K562 (cell line): ENCODE measurements around the gene SCRN2. TPM values are rescaled to one million over a fixed set of nuclear protein-coding genes. Genes with fewer than 3 reads are reported as not detected.
A peak's percentile ranks its signal among the peaks of the same experiment; 100 is the strongest.

Experiments used
- ATAC-seq: fragments of 200-7000 bp; cut with Tn5 transposase; 3 replicates; pipeline ENCODE4 v1.9.1; 2020; ENCODE audit warnings: moderate library complexity
- BruUV-seq: library from RNA; stranded (reverse); fragments of 400-500 nt; replicated peaks from 2 replicates; lab custom pipeline; 2021; lab: Mats Ljungman, UMichigan
- CTCF ChIA-PET: fragments of 300-600 bp; formaldehyde crosslinking; extraction: SDS; loops from one replicate; lab custom pipeline; 2021; ENCODE audit warnings: low intra/inter-chr PET ratio; lab: Yijun Ruan, JAX
- POLR2A ChIA-PET: fragments of 300-600, 350-650 bp; sonication (Branson Sonifier 250); formaldehyde crosslinking; extraction: SDS; loops from one replicate; lab custom pipeline; 2021; ENCODE audit warnings: antibody characterized with exemption, inconsistent platforms; lab: Yijun Ruan, JAX
- DNase-seq, 4 experiments: peaks; one replicate each; pipeline versions ENCODE4 v3.0.0 to v3.0.0-alpha.2; 2011 to 2018; ENCODE audit warnings: low spot score in 3 of 4, mixed read lengths in 3 of 4; ENCODE audit errors: extremely low read depth in 1 of 4
- FAIRE-seq: peaks from 2 replicates; lab custom pipeline; 2011; peaks lifted over from hg19 to GRCh38; lab: Jason Lieb, UNC
- H2AFZ ChIP-seq: 2 replicates; pipeline ENCODE4 v1.6.0; 2011; ENCODE audit warnings: low read depth, low read length, control low read depth, inconsistent platforms
- H3K27ac ChIP-seq: fragments of 200-600 bp; 3 replicates; pipeline ENCODE4 v1.8.0; 2011; ENCODE audit warnings: low read depth, mild to moderate bottlenecking, control low read depth, inconsistent platforms, low read length, moderate library complexity, mixed read lengths; ENCODE audit errors: extremely low read depth
- H3K27me3 ChIP-seq, 2 experiments: fragments of 300-600 bp in 1 of 2; 2 replicates in 1 of 2; 3 replicates in 1 of 2; pipeline versions ENCODE4 v1.6.0 to v1.8.0; 2011; ENCODE audit warnings: inconsistent platforms in 2 of 2, low read length in 2 of 2, mild to moderate bottlenecking in 1 of 2, mixed read lengths in 1 of 2, moderate library complexity in 1 of 2; ENCODE audit not compliant: control insufficient read depth in 2 of 2, insufficient read depth in 2 of 2
- H3K36me3 ChIP-seq: fragments of 300-600 bp; 3 replicates; pipeline ENCODE4 v1.8.0; 2011; ENCODE audit warnings: mild to moderate bottlenecking, low read length, inconsistent platforms; ENCODE audit not compliant: control insufficient read depth, insufficient read depth
- H3K4me1 ChIP-seq, 2 experiments: fragments of 200-600 bp in 1 of 2; replicated peaks in 1 of 2; 2 replicates in 1 of 2; 3 replicates in 1 of 2; pipeline versions ENCODE4 v1.5.1 to v1.8.0; 2011; ENCODE audit warnings: inconsistent platforms in 2 of 2, low read length in 2 of 2, mild to moderate bottlenecking in 1 of 2, mixed read lengths in 1 of 2, moderate library complexity in 1 of 2; ENCODE audit not compliant: control insufficient read depth in 2 of 2, insufficient read depth in 2 of 2
- H3K4me2 ChIP-seq: 2 replicates; pipeline ENCODE4 v1.6.1; 2011; ENCODE audit warnings: low read length, control low read depth, inconsistent platforms, mixed read lengths; ENCODE audit not compliant: insufficient read depth
- H3K4me3 ChIP-seq: fragments of 200-600 bp; sonication (generic), shearing (Covaris generic); 2 replicates; pipeline ENCODE4 v1.5.1; 2016; ENCODE audit warnings: control low read depth, inconsistent platforms
- H3K79me2 ChIP-seq: fragments of 200-600 bp; 3 replicates; pipeline ENCODE4 v1.8.0; 2011; ENCODE audit warnings: low read length, inconsistent platforms; ENCODE audit not compliant: control insufficient read depth, insufficient read depth
- H3K9ac ChIP-seq, 2 experiments: 2 replicates each; pipeline versions ENCODE4 v1.6.0 to v1.6.1; 2011; ENCODE audit warnings: low read depth in 2 of 2, low read length in 2 of 2, control low read depth in 1 of 2, inconsistent platforms in 1 of 2, mild to moderate bottlenecking in 1 of 2, mixed read lengths in 1 of 2; ENCODE audit not compliant: insufficient read depth in 1 of 2
- H3K9me1 ChIP-seq: one replicate; pipeline ENCODE4 v1.6.0; 2011; ENCODE audit warnings: inconsistent platforms, mild to moderate bottlenecking, low read length, moderate library complexity; ENCODE audit not compliant: control insufficient read depth, insufficient read depth
- H3K9me3 ChIP-seq: replicated peaks from 2 replicates; pipeline ENCODE4 v1.5.1; 2011; ENCODE audit warnings: low read depth, low read length, inconsistent platforms; ENCODE audit not compliant: control insufficient read depth, insufficient read depth
- H4K20me1 ChIP-seq: replicated peaks from 2 replicates; pipeline ENCODE4 v1.6.1; 2011; ENCODE audit warnings: low read length, inconsistent platforms, mixed read lengths; ENCODE audit not compliant: control insufficient read depth, insufficient read depth
- ARNT ChIP-seq, 2 experiments: fragments of 450-650 bp; IDR thresholded peaks; 2 replicates each; pipeline ENCODE4 v1.6.1; 2016; ENCODE audit warnings: mild to moderate bottlenecking in 1 of 2
- C11orf30 ChIP-seq: fragments of 450-650 bp; IDR thresholded peaks from 2 replicates; pipeline ENCODE4 v1.6.1; 2016; ENCODE audit warnings: low read depth, mild to moderate bottlenecking
- ESRRA ChIP-seq: fragments of 450-650 bp; IDR thresholded peaks from 2 replicates; pipeline ENCODE4 v1.6.1; 2014; ENCODE audit warnings: low read depth, mild to moderate bottlenecking, moderate library complexity, borderline replicate concordance
- GATAD2A ChIP-seq: fragments of 450-650 bp; IDR thresholded peaks from 2 replicates; pipeline ENCODE4 v1.6.1; 2017
- MAFG ChIP-seq: fragments of 450-650 bp; conservative IDR thresholded peaks from 2 replicates; pipeline ENCODE4 v1.6.1; 2016; ENCODE audit warnings: missing genetic modification characterization, missing compliant biosample characterization
- ZNF316 ChIP-seq: fragments of 450-650 bp; IDR thresholded peaks from 2 replicates; pipeline ENCODE4 v1.6.1; 2016
- WGBS: fragments of 100-300 bp; shearing (Covaris generic); methylation state at CpG from one replicate; pipeline ENCODE4 v1.1.6; 2016; ENCODE audit warnings: low coverage, mixed read lengths; ENCODE audit not compliant: insufficient coverage; ENCODE audit errors: missing lambda C conversion rate; 5-methylcytosine and 5-hydroxymethylcytosine counted together
- in situ Hi-C: fragments of 300-500 bp; cut with MboI; formaldehyde crosslinking; loops from 4 replicates; pipeline ENCODE4 v1.15.0; 2018; ENCODE audit warnings: inconsistent platforms, mixed read lengths
- intact Hi-C: fragments of 100-400 bp; cut with micrococcal nuclease; formaldehyde crosslinking; loops from 2 replicates; pipeline ENCODE4 v1.14.2; 2022
- polyA plus RNA-seq, 8 experiments: library from polyadenylated mRNA; depleted of rRNA in 4 of 8; stranded (reverse) in 5 of 8; unstranded in 3 of 8; fragments of >200 nt; fragmentation: Nextera tagmentation in 2 of 8; fragmentation: Illumina TruSeq in 1 of 8; extraction: Ambion mirVana in 2 of 8; extraction: Trizol in 1 of 8; gene quantifications; 2 replicates each; pipeline versions ENCODE4 v1.2.1 to v1.2.3, GENCODE V29; 2011 to 2014; ENCODE audit warnings: inconsistent platforms in 1 of 8, missing spikeins in 1 of 8
- total RNA-seq, 7 experiments: library from RNA; depleted of rRNA in 6 of 7; stranded (reverse); fragments of >200 nt in 6 of 7; fragmentation: Illumina TruSeq in 2 of 7; extraction: Trizol in 2 of 7; gene quantifications; 2 replicates each; pipeline versions ENCODE4 v1.2.1 to v1.2.3, GENCODE V29; 2011 to 2021; ENCODE audit warnings: low replicate concordance in 1 of 7
- TF ChIP-seq, protein P1 (sequence below): sonication (generic); formaldehyde crosslinking; IDR thresholded peaks from 2 replicates; pipeline ENCODE4 v1.8.1; 2023; ENCODE audit warnings: mild to moderate bottlenecking, missing genetic modification reagents

Gene SCRN2
- total and polyA plus RNA-seq, 9 of the 15 experiments (the other 6 are each of a cell fraction or from before 2014, with no cell fraction given): 0.25 to 32.9 (median 13.6) TPM

DNA sequence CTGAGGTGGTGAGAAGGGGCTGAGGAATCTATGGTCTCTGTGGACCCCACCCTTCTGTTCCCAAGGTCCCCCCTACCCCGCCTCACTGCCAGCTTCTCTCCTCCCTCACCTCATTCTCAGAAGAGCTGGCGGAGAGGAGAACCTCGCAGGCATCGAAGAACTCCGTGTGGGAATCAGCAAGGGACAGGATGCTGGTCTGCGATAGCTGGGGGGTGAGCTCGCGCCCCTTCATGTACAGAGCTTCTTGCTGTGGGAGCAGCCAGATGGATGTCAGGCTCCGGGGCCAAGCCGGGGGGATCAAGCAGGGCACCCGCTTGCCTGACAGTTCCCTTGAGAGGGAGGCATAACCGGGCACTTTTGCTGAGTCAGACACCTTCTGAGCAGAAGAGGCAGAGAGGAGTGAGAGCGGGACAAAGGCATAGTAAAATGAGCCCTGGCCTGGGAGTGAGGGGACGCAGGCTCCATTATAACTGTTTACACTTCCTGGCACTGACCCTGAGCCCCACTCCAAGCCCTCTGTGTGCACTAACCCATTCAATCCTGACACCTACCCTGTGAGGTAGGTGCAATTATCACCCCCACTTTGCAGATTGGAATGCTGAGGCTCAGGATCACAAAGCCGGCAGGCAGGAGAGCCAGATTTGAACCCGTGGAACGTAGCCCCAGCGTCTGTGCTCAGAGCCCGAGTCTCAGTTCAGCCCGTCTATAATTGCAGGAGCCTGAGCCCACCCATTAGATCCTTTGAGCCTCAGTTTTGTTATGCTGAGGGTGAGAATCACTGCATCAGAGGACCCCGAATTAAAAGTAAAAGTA, 25.8 kb downstream of the SCRN2 start:
- Histone ChIP-seq H3K4me3 (no peak overlapping the region), H3K27me3 (no peaks in the 10 kb centered on the region), H3K9me3 (no peaks in the 10 kb centered on the region), H3K4me2 (no peak overlapping the region), H3K79me2 (no peaks in the 10 kb centered on the region), H2AFZ (no peak overlapping the region), H3K4me1 (peaks cover 16 to 29% of the 10 kb centered on the region in 2 experiments), H4K20me1 (no peaks in the 10 kb centered on the region), H3K9me1 (peaks cover 3% of the 10 kb centered on the region), H3K36me3 (peaks cover 44% of the 10 kb centered on the region; the same call in 2 of the 3 replicates), H3K9ac (peak overlapping the region in 1 of 2 experiments; percentile 32; a peak in 1 of 4 replicates), H3K27ac (no peak overlapping the region)
- TF ChIP-seq MAFG (tag) (peak; percentile 25; the same call in 1 of the 2 replicates), ZNF316 (peak; percentile 73), ESRRA (no peak), ARNT (IDR thresholded peaks at IDR 0.05) (no peak), C11orf30 (peak; percentile 36; the same call in 1 of the 2 replicates), GATAD2A (no peak)
- TF ChIP-seq, protein P1, sequence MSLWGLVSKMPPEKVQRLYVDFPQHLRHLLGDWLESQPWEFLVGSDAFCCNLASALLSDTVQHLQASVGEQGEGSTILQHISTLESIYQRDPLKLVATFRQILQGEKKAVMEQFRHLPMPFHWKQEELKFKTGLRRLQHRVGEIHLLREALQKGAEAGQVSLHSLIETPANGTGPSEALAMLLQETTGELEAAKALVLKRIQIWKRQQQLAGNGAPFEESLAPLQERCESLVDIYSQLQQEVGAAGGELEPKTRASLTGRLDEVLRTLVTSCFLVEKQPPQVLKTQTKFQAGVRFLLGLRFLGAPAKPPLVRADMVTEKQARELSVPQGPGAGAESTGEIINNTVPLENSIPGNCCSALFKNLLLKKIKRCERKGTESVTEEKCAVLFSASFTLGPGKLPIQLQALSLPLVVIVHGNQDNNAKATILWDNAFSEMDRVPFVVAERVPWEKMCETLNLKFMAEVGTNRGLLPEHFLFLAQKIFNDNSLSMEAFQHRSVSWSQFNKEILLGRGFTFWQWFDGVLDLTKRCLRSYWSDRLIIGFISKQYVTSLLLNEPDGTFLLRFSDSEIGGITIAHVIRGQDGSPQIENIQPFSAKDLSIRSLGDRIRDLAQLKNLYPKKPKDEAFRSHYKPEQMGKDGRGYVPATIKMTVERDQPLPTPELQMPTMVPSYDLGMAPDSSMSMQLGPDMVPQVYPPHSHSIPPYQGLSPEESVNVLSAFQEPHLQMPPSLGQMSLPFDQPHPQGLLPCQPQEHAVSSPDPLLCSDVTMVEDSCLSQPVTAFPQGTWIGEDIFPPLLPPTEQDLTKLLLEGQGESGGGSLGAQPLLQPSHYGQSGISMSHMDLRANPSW (CRISPR knock-in tag): no peak
- no peak for ATAC-seq
- BruUV-seq: no TSS peak
- in situ Hi-C loops: no loop called here
- intact Hi-C loops: no loop called here
- POLR2A ChIA-PET: interaction anchor here (0.7 to 1.0 kb wide), 2 partner anchors 86 to 574 kb away, joined by 4 read pairs; no protein-coding TSS in a partner anchor
- no peak for DNase-seq
- no peak for FAIRE-seq
- 79% methylated on average over 19 of the region's 21 CpGs for WGBS
- CTCF ChIA-PET: no interaction called here
